MV-4-11 (cell line): ENCODE measurements around the gene CCDC186.
A peak's percentile ranks its signal among the peaks of the same experiment; 100 is the strongest.

Source experiments
- DNase-seq: peaks from one replicate; lab custom pipeline; 2025; lab: John Stamatoyannopoulos, UW

The CCDC186 gene

GRCh38 chr10:114173921-114174694 lies at the start of gene CCDC186:
CCDC186 (minus strand) TSS chr10:114174203; CDS start chr10:114163268, 10,935 bp downstream.
- peak; percentile 69 for DNase-seq

GRCh38 chr10:114223066-114223465 lies 49.1 kb upstream of the CCDC186 start:
- no peak for DNase-seq

- DNase-seq: no peak
Observed at GRCh38 chr10:114221235-114221634, 47.2 kb upstream of the CCDC186 start.

- DNase-seq: no peak
Observed at GRCh38 chr10:114220281-114220680, 46.3 kb upstream of the CCDC186 start.

GRCh38 chr10:114215033-114215432 lies 41.0 kb upstream of the CCDC186 start:
- DNase-seq: no peak

- DNase-seq: no peak
Observed at GRCh38 chr10:114212153-114212552, 38.1 kb upstream of the CCDC186 start.

- DNase-seq: no peak
Observed at GRCh38 chr10:114208351-114208750, 34.3 kb upstream of the CCDC186 start.

- DNase-seq: peak; percentile 15
Observed at GRCh38 chr10:114207349-114207748, 33.3 kb upstream of the CCDC186 start.

GRCh38 chr10:114206902-114207301 lies 32.9 kb upstream of the CCDC186 start:
- no peak for DNase-seq

GRCh38 chr10:114202812-114203211 lies 28.8 kb upstream of the CCDC186 start:
- no peak for DNase-seq

- no peak for DNase-seq
Observed at GRCh38 chr10:114199239-114199638, 25.2 kb upstream of the CCDC186 start.

- no peak for DNase-seq
Observed at GRCh38 chr10:114195079-114195478, 21.1 kb upstream of the CCDC186 start.

GRCh38 chr10:114189700-114190099 lies 15.7 kb upstream of the CCDC186 start:
- DNase-seq: no peak

- DNase-seq: no peak
Observed at GRCh38 chr10:114188900-114189299, 14.9 kb upstream of the CCDC186 start.

GRCh38 chr10:114188001-114188400 lies 14.0 kb upstream of the CCDC186 start:
- no peak for DNase-seq

GRCh38 chr10:114184276-114184675 lies 10.3 kb upstream of the CCDC186 start:
- DNase-seq: no peak

- DNase-seq: no peak
Observed at GRCh38 chr10:114183563-114183962, 9.6 kb upstream of the CCDC186 start.

- DNase-seq: no peak
Observed at GRCh38 chr10:114181971-114182370, 8.0 kb upstream of the CCDC186 start.

GRCh38 chr10:114180937-114181336 lies 6.9 kb upstream of the CCDC186 start:
- no peak for DNase-seq

- no peak for DNase-seq
Observed at GRCh38 chr10:114179747-114180146, 5.7 kb upstream of the CCDC186 start.

- DNase-seq: no peak
Observed at GRCh38 chr10:114179148-114179547, 5.1 kb upstream of the CCDC186 start, which contains the start of gene TDRD1. TDRD1 (plus strand) TSS chr10:114179353; CDS start chr10:114187832, 8,479 bp downstream.

GRCh38 chr10:114176511-114176910 lies 2.5 kb upstream of the CCDC186 start:
- no peak for DNase-seq

- DNase-seq: no peak
Observed at GRCh38 chr10:114175667-114176066, 1.7 kb upstream of the CCDC186 start.

GRCh38 chr10:114174695-114175188 lies 739 bp upstream of the CCDC186 start:
- peak; percentile 81 for DNase-seq
